GM12801 (cell line): ENCODE results near the gene SEPHS1.

Experiments
- TF ChIP-seq, protein P1 (sequence below): IDR thresholded peaks from one replicate; pipeline ENCODE4 v1.5.1; 2011; ENCODE audit warnings: control low read depth; ENCODE audit not compliant: insufficient read length; ENCODE audit errors: extremely low read depth

Gene SEPHS1

DNA sequence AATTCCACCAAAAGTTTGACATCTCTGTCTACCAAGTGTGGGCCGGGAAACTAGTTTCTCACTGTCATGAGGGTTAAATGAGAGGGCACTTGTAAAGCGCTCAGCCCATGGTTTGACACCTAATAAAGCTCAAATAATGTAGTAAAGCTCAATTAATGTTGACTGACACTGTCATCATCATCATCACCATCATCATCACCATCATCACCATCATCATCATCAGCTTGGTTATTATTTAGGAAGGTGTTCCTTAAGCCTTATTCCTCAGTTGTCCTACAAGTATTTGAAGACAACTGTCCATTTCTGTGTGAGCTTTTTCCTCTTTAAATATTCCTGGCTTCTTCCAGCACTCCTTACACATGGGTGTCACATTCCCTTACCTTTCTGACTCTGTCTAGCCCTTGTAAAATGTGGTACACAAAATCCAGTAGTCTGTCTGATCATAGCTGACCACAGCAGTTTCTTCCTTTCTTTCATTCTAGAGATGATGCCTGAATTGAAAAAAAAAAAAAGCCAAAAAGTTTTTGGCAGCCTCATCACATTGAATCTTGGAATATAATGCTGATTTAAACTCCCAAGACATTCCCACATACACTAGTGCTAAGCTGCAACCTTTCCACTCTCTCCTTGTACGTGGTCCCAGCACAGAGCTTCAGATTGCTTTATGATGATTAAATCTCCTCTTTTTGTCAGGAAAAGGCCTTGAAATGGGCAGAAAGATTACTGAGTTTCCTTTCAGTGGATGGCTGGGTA, 40.6 kb upstream of the SEPHS1 start:
- TF ChIP-seq, protein P1, sequence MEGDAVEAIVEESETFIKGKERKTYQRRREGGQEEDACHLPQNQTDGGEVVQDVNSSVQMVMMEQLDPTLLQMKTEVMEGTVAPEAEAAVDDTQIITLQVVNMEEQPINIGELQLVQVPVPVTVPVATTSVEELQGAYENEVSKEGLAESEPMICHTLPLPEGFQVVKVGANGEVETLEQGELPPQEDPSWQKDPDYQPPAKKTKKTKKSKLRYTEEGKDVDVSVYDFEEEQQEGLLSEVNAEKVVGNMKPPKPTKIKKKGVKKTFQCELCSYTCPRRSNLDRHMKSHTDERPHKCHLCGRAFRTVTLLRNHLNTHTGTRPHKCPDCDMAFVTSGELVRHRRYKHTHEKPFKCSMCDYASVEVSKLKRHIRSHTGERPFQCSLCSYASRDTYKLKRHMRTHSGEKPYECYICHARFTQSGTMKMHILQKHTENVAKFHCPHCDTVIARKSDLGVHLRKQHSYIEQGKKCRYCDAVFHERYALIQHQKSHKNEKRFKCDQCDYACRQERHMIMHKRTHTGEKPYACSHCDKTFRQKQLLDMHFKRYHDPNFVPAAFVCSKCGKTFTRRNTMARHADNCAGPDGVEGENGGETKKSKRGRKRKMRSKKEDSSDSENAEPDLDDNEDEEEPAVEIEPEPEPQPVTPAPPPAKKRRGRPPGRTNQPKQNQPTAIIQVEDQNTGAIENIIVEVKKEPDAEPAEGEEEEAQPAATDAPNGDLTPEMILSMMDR, result no peak

DNA sequence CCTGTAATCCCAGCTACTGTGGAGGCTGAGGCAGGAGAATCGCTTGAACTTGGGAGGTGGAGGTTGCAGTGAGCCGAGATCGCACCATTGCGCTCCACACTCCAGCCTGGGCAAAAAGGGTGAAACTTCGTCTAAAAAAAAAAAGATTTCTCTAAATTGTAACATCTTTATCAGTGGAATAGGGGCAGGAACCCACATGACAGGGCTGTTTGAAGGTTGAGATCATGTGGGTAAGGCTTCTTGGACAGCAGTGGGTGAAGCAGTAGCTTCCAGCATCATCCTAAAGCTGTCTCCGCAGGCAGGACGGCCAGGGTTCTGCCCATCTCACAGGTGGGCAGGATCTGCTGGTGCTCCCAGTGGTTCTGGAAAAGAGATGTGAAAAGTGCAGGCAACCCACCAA, 37.9 kb upstream of the SEPHS1 start:
- TF ChIP-seq, protein P1, result no peak

DNA sequence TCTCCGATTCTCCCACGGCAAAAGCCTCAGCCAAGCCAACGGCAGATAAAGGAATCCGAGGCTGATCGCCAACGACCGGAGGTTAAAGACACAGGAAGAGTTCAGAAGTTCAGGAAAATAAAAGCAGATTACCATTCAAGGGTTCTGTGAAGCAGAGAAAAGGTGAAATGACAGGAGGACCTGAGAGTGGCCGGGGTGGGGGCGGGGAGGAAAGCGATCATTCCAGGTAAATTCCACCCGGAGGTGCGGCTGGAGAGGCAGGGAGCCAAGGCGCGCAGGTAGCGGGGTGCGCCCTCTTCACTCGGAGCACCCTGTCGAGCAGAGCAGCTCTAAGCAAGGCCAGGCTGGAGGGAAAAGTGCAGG, 35.3 kb upstream of the SEPHS1 start:
- TF ChIP-seq, protein P1, result no peak

DNA sequence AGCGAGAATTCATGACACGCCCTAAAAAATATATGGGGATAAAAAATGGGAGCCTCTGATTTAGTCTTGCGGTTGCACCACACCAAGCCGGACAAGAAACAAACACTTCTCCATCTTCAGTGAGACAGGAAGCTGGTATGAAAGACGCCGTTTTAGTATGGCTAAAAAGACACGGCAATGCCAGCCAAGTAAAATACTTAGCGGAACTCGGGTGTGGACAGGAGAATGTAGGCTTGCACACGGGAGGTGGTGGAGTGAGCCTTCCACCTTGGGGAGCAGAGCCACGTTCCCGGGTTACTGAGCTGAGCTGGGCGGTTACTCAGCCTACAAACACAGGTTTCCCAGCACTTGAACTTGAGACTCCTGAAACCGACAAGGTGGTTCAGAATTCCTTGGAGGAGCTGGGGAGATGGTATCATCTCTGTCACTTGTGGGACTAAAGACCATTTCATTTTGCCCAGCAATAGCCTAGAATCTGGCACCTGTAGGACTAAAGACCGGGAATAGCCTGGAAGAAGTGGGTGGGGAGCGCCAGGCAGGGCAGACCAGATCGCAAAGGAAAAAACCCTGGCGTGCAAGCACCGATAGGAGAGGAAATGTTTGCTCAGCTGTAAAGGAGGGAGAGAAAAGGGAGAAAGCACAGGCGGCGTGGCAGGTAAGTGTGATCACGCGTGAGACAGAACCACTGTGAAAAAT, 34.8 kb upstream of the SEPHS1 start:
- TF ChIP-seq, protein P1, result no peak

DNA sequence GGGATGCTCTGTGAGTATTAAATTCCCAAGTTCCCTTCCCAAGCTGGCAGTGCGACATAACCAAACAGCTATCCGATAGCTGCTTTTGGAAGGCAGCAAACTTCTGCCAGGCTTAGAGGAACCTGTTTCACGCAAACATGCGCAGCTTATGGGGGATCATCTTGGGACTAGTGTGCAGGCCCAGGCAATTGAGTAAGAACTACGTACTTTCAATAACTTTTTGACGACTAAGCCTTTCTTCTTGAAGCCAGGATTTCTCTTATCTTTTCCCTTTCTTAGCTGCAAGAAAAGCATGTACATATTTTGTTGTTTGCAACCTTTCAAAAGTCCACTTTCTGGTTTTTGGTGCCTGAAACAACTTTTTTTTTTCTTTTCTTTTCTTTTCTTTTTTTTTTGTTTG, 28.7 kb upstream of the SEPHS1 start:
- TF ChIP-seq, protein P1, result no peak

DNA sequence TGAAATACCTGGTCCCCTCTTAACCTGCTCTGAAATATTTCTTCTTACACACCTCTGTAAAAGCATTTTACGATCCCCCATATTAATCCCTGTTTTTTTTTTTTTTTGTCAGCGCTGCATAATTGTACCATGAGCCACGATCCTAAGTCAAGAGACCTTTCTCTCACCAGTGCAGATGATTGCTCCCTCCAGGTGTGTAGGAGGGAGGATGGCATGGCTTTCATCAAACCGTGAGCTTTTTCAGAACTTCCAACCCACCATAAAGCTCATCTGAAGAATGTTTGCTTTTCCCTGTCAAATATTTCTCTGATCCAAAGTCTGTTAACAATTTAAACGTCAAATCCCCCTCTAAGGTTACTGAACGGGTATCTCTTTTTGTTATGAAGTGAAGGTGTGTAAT, 28.2 kb upstream of the SEPHS1 start:
- TF ChIP-seq, protein P1, result no peak

DNA sequence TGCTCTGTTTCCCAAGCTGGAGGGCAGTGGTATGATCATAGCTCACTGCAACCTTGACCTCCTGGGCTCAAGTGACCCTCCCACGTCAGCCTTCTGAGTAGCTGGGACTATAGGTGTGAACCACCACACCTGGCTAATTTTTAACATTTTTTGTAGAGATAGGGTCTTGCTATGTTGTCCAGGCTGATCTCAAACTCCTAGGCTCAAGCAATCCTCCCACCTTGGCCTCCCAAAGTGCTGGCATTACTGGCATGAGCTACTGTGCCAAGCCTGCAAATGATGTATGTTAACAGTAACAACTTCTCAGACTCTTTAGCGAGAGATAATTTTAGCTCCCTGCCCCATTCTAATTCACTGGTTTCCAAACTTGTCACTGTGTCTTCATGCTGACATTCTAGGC, 27.7 kb upstream of the SEPHS1 start:
- TF ChIP-seq, protein P1, result no peak
